SK-N-SH treated with all-trans-retinoic acid at 6 μM for 48 hours (cell line): ENCODE data around the gene FBXO7.

Source experiments
- ATAC-seq: fragments of 200-7000 bp; cut with Tn5 transposase; 3 replicates; pipeline ENCODE4 v1.9.1; 2020; ENCODE audit warnings: mild to moderate bottlenecking, moderate library complexity
- BACH2 ChIP-seq: fragments of 250-450 bp; sonication (Bioruptor Pico); IDR thresholded peaks from 2 replicates; pipeline ENCODE4 v1.9.0; 2021; ENCODE audit warnings: mild to moderate bottlenecking, borderline replicate concordance
- CREB5 ChIP-seq: fragments of 250-450 bp; sonication (Bioruptor Pico); IDR thresholded peaks from 2 replicates; pipeline ENCODE4 v1.5.1; 2020; ENCODE audit warnings: low read depth, mild to moderate bottlenecking, moderate library complexity
- CSDC2 ChIP-seq: fragments of 250-450 bp; sonication (Bioruptor Pico); IDR thresholded peaks from 2 replicates; pipeline ENCODE4 v1.5.0; 2020; ENCODE audit warnings: mild to moderate bottlenecking, moderate library complexity
- CSRNP3 ChIP-seq: fragments of 250-450 bp; sonication (Bioruptor Pico); IDR thresholded peaks from 2 replicates; pipeline ENCODE4 v1.5.1; 2021; ENCODE audit warnings: mild to moderate bottlenecking, moderate library complexity
- ESRRG ChIP-seq: fragments of 250-450 bp; sonication (Bioruptor Pico); IDR thresholded peaks from 2 replicates; pipeline ENCODE4 v1.6.1; 2021; ENCODE audit warnings: mild to moderate bottlenecking
- ISL1 ChIP-seq: fragments of 250-450 bp; sonication (Bioruptor Pico); IDR thresholded peaks from 2 replicates; pipeline ENCODE4 v2.1.2; 2022; ENCODE audit warnings: mild to moderate bottlenecking, moderate library complexity
- OSR1 ChIP-seq: fragments of 250-450 bp; sonication (Bioruptor Pico); IDR thresholded peaks from 2 replicates; pipeline ENCODE4 v1.8.0; 2022; ENCODE audit warnings: moderate library complexity, mild to moderate bottlenecking, inconsistent platforms
- PATZ1 ChIP-seq: fragments of 250-450 bp; sonication (Bioruptor Pico); IDR thresholded peaks from 2 replicates; pipeline ENCODE4 v1.8.0; 2020; ENCODE audit warnings: mild to moderate bottlenecking, moderate library complexity, borderline replicate concordance
- POU6F1 ChIP-seq: fragments of 250-450 bp; sonication (Bioruptor Pico); IDR thresholded peaks from 2 replicates; pipeline ENCODE4 v1.8.0; 2021; ENCODE audit warnings: low read depth, mild to moderate bottlenecking, moderate library complexity, borderline replicate concordance
- TCF4 ChIP-seq: fragments of 250-450 bp; sonication (Bioruptor Pico); IDR thresholded peaks from 2 replicates; pipeline ENCODE4 v1.8.0; 2021; ENCODE audit warnings: mild to moderate bottlenecking, moderate library complexity, borderline replicate concordance
- TOX ChIP-seq: fragments of 250-450 bp; sonication (Bioruptor Pico); IDR thresholded peaks from 2 replicates; pipeline ENCODE4 v1.8.0; 2021; ENCODE audit warnings: mild to moderate bottlenecking, moderate library complexity, borderline replicate concordance
- ZFP3 ChIP-seq: fragments of 250-450 bp; sonication (Bioruptor Pico); IDR thresholded peaks from 2 replicates; pipeline ENCODE4 v1.5.0; 2020; ENCODE audit warnings: mild to moderate bottlenecking, moderate library complexity
- ZFP30 ChIP-seq: fragments of 450-650 bp; formaldehyde crosslinking; IDR thresholded peaks from 2 replicates; pipeline ENCODE4 v1.5.0; 2022; ENCODE audit warnings: mild to moderate bottlenecking, moderate library complexity
- ZNF565 ChIP-seq: fragments of 450-650 bp; formaldehyde crosslinking; conservative IDR thresholded peaks from 2 replicates; pipeline ENCODE4 v1.5.0; 2020; ENCODE audit warnings: low read depth, mild to moderate bottlenecking, moderate library complexity
- ZNF70 ChIP-seq: fragments of 450-650 bp; formaldehyde crosslinking; IDR thresholded peaks from 2 replicates; pipeline ENCODE4 v1.5.0; 2020; ENCODE audit warnings: mild to moderate bottlenecking, moderate library complexity

The FBXO7 gene

GRCh38 chr22:32542677-32543357 is 68.2 kb downstream of the FBXO7 start:
- no peak for TF ChIP-seq CSRNP3
- TF ChIP-seq CSDC2 (CRISPR knock-in tag): no peak
- TF ChIP-seq TOX (CRISPR knock-in tag): no peak
- no peak for TF ChIP-seq BACH2 (CRISPR knock-in tag)
- no peak for TF ChIP-seq ISL1 (CRISPR knock-in tag)
- TF ChIP-seq POU6F1 (CRISPR knock-in tag): no peak
- no peak for ATAC-seq

GRCh38 chr22:32544953-32545558 is 70.4 kb downstream of the FBXO7 start:
- ATAC-seq: no peak
- TF ChIP-seq POU6F1 (CRISPR knock-in tag) (no peak), ZFP30 (CRISPR knock-in tag) (no peak), CREB5 (CRISPR knock-in tag) (no peak), BACH2 (CRISPR knock-in tag) (no peak)

- no peak for ATAC-seq
- TF ChIP-seq BACH2 (CRISPR knock-in tag) (no peak), ESRRG (CRISPR knock-in tag) (no peak), ZFP3 (no peak), ZFP30 (CRISPR knock-in tag) (no peak), ZNF565 (CRISPR knock-in tag) (no peak), TCF4 (CRISPR knock-in tag) (no peak), POU6F1 (CRISPR knock-in tag) (no peak), CSRNP3 (no peak), ZNF70 (no peak), PATZ1 (CRISPR knock-in tag) (no peak), OSR1 (CRISPR knock-in tag) (no peak)
Measured at GRCh38 chr22:32545801-32546200, 71.2 kb downstream of the FBXO7 start.
